Inferior parietal cortex (tissue), 1 donor: Measurements from ENCODE around the gene LIMS1.
"Not testable (repeated sequence)": the region's sequence is repeated elsewhere in the genome, so short reads cannot be mapped to it uniquely, and the experiment has no call there.

Experiments
- DNase-seq: peaks from one replicate; pipeline ENCODE4 v3.0.0-alpha.2; 2016; ENCODE audit errors: extremely low spot score

Gene LIMS1

GRCh38 chr2:108734656-108735055, 200.4 kb downstream of the LIMS1 start:
- DNase-seq = not testable (repeated sequence)
